Fibroblast of peridontal ligament (primary cell): ENCODE results near the gene ABO.
"Not testable (repeated sequence)": the region's sequence is repeated elsewhere in the genome, so short reads cannot be mapped to it uniquely, and the experiment has no call there.

ENCODE experiments used
- DNase-seq: peaks from one replicate; pipeline ENCODE4 v3.0.0-alpha.2; 2010; ENCODE audit errors: extremely low read depth

The ABO gene

DNA sequence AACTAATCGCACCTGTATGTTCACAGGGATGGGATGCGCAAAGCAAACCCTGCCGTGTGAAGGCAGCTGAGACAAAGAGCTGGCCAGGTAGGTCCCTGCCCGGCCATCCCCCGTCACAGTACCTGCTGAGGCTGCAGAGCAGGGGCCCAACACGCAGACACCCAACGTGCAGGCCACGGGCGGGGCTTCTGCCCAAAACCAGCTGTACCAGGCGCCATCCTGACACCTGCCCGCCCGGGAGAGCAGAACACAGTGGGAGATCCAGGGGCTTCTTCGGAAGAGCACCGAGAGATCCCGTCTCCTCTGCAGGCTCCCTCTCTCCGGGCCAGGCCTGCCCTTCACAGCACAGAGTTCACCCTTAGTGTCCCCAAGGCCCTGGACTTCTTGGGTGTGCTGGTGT is 28.4 kb downstream of the ABO start:
- DNase-seq: no peak

GRCh38 chr9:133242991-133243390 is 32.0 kb downstream of the ABO start:
- DNase-seq: no peak

DNA sequence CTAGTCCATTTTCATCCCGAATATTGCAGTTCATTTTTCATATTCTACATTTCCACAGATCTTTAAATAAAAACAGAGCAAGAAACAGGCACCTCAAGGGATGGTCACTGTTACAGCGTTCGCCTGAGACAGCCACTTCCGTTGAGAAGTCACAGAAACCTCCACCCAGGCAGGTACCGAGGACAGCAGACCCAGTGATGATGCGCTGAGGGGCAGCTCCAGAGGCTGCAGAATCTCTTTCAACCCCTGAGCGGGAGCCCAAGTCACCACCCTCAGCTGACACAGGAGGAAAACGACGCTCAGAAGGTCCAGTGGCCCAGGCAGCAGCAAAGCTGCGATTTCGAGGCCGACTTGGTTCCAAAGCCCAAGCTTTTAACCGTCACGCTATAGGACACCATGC is 32.8 kb downstream of the ABO start:
- DNase-seq: no peak

DNA sequence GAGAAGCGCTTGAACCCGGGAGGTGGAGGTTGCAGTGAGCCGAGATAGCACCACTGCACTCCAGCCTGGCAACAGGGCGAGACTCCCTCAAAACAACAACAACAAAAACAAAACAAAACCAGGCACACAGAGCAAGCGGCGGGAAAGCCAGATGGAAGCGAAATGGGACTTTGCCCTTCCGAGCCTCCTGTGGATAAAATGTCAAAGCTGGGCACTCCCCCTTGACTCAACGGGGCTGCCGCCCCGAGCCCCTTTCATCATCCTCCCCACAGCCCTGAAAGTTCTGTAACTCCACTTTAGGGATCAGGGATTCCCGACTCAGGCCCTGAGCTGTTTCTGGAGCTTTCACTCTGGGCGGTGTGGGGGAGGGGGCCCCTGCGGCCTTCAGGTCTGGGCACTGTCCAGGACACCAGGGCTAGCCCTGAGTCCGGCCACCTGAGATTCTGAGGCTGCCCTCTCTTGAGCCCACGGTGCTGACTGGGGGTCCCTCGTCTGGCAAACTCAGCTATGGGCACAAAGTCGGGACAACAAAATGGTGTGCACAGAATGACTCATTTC is 35.4 kb downstream of the ABO start:
- no peak for DNase-seq

- peak; percentile 15 for DNase-seq
Measured at GRCh38 chr9:133238851-133239532, 36.0 kb downstream of the ABO start.

DNA sequence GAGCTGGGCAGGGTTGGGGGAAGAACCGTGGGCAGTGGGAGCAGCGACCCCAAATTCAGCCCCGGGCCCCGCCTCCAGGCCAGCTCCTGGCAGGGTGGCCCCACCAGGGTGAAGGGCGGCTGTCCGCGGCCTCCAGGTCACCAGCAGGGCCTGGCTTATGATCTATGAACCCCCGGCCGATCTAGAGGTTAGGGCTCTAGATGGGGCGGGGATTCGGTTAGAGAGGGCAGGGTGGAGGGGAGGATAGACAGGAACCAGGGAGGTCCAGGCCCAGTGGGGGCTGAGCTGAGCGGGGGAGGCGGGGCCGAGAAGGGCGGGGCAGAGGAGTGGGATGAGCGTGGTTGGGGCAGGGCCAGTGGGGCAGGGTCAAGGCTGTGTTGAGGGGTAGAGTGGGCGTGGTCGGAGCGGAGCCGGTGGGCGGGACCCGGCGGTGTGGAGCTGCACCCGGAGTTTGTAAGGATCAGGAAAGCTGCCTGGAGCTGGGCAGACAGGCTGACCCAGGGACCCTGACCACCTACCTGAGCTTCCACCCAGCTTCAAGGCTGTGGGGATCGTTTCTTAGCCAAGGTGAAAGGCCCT is 36.6 kb downstream of the ABO start:
- peak; percentile 17 for DNase-seq

- peak; percentile 79 for DNase-seq
Measured at GRCh38 chr9:133237035-133237731, 37.8 kb downstream of the ABO start.

- DNase-seq: not testable (repeated sequence)
Measured at GRCh38 chr9:133236291-133237034, 38.5 kb downstream of the ABO start.

DNA sequence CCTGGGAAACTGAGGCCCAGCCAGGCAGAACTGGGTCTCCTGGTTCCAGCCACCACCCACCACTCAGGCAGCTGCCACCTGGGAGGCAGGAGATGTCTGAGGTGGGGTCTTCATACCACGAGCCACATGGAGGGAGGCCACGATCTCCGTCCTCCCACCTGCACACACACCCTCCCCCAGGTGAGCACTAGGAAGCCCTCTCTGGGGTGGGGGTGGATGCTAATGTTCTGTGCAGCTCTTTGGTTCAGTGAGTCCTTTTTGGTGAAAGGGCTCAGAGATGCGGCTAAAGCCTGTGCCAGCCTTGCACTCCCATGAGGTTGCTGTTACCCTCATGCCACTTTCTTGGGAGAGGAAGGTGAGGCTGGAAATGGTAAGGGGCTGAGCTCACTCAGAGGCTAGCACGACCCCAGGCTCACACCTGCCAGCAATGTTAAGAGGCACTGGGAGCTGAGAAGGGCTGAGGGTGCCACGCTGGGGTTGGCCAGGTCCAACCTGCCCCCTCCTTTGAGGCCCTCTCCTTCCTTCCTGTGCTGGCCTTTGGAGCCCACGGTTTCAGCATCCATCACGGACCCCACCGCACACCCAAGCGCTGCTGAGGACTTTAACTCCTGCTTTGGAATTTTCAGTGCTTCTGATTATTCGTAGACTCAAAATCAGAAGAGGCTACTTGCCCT is 39.3 kb downstream of the ABO start:
- no peak for DNase-seq

GRCh38 chr9:133234577-133235322 is 40.3 kb downstream of the ABO start:
- DNase-seq: no peak

DNA sequence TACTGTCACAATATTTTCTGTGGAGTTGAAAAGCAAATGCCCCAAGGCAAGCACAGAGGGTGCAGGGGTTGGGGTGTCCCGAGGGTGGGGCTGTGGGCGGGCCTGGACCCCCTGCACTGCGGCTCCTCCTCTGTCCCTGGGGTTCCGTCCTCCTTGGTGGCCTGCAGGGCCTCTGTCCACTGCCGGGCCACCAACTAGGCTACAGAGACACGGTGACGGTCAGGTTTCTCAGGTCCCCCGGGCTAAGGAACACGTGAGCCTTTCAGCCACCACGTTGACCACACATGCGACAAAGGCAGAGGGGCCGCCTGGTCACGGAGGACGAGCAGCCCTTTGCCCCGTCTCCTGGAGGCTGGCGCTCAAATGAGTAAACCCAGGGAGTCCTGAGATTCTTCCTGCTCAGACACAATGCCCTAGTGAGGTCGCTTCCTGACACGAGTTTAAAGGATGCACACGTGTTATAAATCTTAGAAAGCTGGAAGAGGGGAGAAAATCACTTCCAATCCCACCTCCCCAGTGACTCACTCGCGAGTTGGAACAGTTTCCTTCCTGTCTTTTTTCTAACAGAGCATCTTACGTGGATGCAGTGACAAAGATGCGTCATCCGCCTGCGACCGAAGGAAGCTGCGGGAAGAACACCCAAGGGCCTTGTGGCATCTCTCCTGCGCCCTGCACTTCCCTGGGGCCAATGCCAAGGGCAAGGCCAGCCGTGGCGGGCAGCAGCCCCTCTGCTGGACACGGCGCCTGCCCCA is 41.1 kb downstream of the ABO start:
- no peak for DNase-seq

DNA sequence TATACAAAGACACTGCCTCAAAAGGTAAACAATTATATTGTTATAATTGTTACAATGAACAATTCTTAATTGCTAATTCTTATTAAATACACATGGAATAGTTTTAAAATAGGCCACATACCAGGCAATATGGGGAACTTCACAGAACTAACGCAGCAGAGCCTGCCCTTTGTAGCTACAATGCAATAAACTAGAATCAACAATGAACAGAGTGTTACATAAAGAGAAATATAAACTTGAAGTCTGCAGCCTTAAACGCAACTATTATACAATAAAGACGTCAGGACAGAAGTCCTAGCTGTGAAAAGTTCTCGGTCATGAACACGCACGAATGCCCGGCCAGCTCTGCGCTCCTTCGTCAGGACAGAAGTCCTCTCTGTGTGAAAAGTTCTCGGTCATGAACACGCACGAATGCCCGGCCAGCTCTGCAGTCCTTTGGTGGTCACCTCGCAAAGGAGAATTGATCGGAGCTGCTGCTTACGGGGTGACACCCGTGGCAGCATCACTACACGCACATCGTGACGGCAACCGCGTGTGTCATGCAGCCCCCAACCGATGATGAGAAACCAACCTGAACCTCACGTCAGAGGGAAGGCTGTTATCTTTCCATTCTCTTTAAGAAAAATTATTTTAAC is 43.0 kb downstream of the ABO start:
- DNase-seq: not testable (repeated sequence)

DNA sequence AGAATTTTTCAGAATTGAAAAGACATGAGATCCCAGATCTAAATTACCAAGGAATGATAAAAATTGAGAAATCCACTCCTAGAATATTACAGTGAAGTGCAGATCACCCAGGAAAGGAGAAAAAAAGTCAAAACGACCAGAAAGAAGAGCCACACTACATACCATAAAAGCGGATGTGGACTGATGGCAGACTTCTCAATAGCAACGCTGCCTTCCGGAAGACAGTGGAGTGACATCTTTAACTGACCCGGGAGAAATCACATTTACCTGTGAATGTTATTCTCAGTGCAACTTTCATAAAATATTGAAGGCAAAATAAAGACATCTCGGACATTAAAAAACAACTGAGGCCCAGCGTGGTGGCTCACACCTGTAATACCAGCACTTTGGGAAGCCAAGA is 44.5 kb downstream of the ABO start:
- not testable (repeated sequence) for DNase-seq

GRCh38 chr9:133230093-133230492 is 44.9 kb downstream of the ABO start:
- DNase-seq: no peak

GRCh38 chr9:133228474-133229193 is 46.4 kb downstream of the ABO start:
- DNase-seq: not testable (repeated sequence)

DNA sequence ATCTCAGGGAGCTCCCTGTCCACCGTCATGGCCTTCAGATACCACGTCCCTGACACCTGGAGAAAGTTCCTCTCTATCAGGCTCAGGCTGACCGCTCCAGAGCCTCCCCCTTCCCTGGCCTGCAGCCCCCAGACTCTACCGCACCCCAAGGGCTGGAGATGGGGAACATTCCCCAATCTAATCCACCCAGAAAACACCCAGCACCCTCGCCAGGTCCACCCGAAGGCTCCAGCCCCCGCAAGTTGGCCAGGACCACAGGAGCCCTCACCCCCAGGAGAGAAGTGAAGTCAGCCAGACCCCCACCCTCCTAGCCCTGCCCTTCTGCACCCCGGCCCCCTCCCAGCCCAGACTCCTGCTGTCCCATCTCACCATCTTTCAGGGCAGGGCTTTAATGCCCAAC is 47.0 kb downstream of the ABO start:
- not testable (repeated sequence) for DNase-seq

DNA sequence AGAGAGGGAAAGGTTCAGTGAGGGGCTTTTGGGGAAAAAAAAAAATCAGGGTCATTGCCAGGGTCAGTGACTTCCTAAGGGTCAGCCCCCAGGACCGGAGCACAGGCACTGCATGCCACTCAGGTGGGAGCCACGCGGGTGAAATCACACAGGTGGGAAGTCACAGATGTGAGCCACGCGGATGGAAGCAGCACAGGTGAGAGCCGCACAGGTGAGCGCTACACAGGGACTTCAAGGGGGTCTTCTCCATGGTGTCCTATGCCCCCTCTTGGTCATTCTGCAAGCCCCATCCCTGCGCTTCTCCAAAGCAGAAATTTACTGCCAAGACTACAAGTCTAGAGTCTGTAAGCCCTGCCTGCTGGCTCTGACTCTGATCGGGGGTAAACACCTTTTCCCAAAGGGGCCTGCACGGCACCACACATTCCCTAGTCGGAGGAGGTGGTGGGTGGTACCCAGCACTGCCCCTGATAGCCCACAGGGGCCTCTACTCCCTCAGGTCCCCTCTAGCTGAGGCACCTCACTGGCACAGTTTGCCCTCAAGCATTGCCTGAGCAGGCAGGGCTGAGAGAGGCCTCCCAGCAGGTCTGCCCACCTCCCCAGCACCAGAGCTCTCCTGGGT is 47.6 kb downstream of the ABO start:
- no peak for DNase-seq
